Esophagus squamous epithelium (tissue), 4 donors: Measurements from ENCODE around the gene DRAXIN.

Experiments used
- CTCF ChIP-seq, 6 experiments: fragments of 450-650 bp in 4 of 6; fragments of 200-600 bp in 2 of 6; sonication (generic) in 2 of 6; IDR thresholded peaks; one replicate each; pipeline ENCODE4 v1.5.1; 2016 to 2019; ENCODE audit warnings: antibody characterized with exemption in 6 of 6, mild to moderate bottlenecking in 4 of 6, moderate library complexity in 4 of 6
- POLR2A ChIP-seq, 4 donors: fragments of 450-650 bp; IDR thresholded peaks; one replicate each; pipeline ENCODE4 v1.6.1; 2017; ENCODE audit warnings: antibody characterized with exemption in 4 of 4, mild to moderate bottlenecking in 4 of 4, moderate library complexity in 3 of 4

DNA sequence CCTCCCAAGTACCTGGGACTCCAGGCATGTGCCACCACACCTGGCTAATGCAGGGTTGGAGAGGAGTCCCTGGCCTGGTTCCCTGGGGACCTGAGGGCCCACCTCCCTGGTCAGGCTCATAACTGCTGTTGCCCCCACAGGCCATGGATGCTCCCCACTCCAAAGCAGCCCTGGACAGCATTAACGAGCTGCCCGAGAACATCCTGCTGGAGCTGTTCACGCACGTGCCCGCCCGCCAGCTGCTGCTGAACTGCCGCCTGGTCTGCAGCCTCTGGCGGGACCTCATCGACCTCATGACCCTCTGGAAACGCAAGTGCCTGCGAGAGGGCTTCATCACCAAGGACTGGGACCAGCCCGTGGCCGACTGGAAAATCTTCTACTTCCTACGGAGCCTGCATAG is 23.0 kb upstream of the DRAXIN start:
- TF ChIP-seq CTCF (IDR thresholded peaks at IDR 0.05): no peak
- no peak for TF ChIP-seq POLR2A (IDR thresholded peaks at IDR 0.05)
